Hematopoietic multipotent progenitor cell treated with erythropoietin and hydrocortisone succinate and interleukin-3 and kit ligand, for 6 days (in vitro differentiated cells): Measurements from ENCODE around the gene MAGI3.

ENCODE experiments used
- DNase-seq: peaks from one replicate; pipeline ENCODE4 v3.0.0-alpha.2; 2015

Gene MAGI3

GRCh38 chr1:113662101-113662500, 271.8 kb downstream of the MAGI3 start:
- no peak for DNase-seq

- DNase-seq: peak; percentile 10
Measured at GRCh38 chr1:113663165-113663951, 273.0 kb downstream of the MAGI3 start.

- DNase-seq: no peak
Measured at GRCh38 chr1:113665071-113665470, 274.8 kb downstream of the MAGI3 start.

- no peak for DNase-seq
Measured at GRCh38 chr1:113666126-113666525, 275.8 kb downstream of the MAGI3 start.

GRCh38 chr1:113669988-113670387, 279.7 kb downstream of the MAGI3 start:
- no peak for DNase-seq

GRCh38 chr1:113670650-113671049, 280.3 kb downstream of the MAGI3 start:
- DNase-seq: no peak

GRCh38 chr1:113672491-113672890, 282.2 kb downstream of the MAGI3 start:
- DNase-seq: no peak

GRCh38 chr1:113674591-113674990, 284.3 kb downstream of the MAGI3 start:
- DNase-seq: no peak

GRCh38 chr1:113675302-113675701, 285.0 kb downstream of the MAGI3 start:
- no peak for DNase-seq

- peak; percentile 39 for DNase-seq
Measured at GRCh38 chr1:113676524-113676923, 286.2 kb downstream of the MAGI3 start.

- peak; percentile 77 for DNase-seq
Measured at GRCh38 chr1:113677250-113678158, 287.2 kb downstream of the MAGI3 start.

- DNase-seq: no peak
Measured at GRCh38 chr1:113678159-113678469, 287.8 kb downstream of the MAGI3 start.

GRCh38 chr1:113681596-113682337, 291.5 kb downstream of the MAGI3 start:
- no peak for DNase-seq

GRCh38 chr1:113683384-113684152, 293.3 kb downstream of the MAGI3 start:
- DNase-seq: no peak

- peak; percentile 77 for DNase-seq
Measured at GRCh38 chr1:113684153-113684541, 293.8 kb downstream of the MAGI3 start.

GRCh38 chr1:113686891-113687618, 296.7 kb downstream of the MAGI3 start:
- no peak for DNase-seq

- DNase-seq: peak; percentile 72
Measured at GRCh38 chr1:113691184-113691583, 300.9 kb downstream of the MAGI3 start.

GRCh38 chr1:113692342-113692741, 302.0 kb downstream of the MAGI3 start:
- DNase-seq: no peak

GRCh38 chr1:113692824-113693431, 302.6 kb downstream of the MAGI3 start:
- DNase-seq: peak; percentile 74

GRCh38 chr1:113694910-113695309, 304.6 kb downstream of the MAGI3 start:
- DNase-seq: no peak

GRCh38 chr1:113701429-113701828, 311.1 kb downstream of the MAGI3 start:
- no peak for DNase-seq
